GM19438 (cell line): ENCODE measurements around the gene MBL2.

Experiments
- ATAC-seq: cut with Tn5 transposase; IDR thresholded peaks from one replicate; pipeline ENCODE4 v1.9.1; 2021; ENCODE audit warnings: low read depth; ENCODE audit not compliant: unreplicated experiment

Gene MBL2

DNA sequence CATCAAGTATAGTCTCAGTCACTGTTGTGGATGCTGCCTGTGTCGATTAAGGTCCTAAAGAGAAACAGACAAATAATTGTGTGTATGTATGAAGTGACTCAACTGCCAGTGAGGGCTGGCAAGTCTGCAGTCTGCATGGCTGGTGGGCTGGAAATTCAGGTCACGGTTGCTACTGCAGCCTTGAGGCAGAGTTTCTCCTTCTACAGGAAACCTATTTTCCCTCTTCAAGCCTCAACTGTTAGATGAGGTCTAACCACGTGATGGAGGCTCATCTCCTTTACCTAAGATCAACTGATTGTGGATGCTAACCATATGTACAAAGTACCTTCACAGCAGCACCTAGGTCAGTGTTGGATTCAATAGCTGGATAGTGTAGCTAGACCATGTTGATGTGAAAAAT is 29.9 kb downstream of the MBL2 start:
- ATAC-seq: no peak

DNA sequence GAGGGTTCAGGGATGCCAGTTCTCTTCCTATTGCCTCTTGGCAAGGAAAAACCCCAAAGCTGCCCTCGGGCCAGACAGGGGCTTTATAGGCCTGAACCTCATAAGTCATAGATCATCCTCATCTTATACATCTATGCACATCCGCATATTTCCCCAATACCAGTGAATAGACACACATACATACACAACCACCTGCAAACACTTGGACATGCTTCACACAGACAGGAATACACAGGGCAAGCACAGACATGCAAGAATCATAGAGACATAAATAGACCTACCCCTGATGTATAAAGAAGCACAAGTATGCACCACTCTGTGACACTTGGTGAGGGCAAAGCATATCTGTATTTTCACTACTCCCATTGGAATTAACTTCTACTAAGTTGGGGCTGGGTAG is 30.7 kb downstream of the MBL2 start:
- ATAC-seq: no peak

GRCh38 chr10:52740913-52741675 is 31.5 kb downstream of the MBL2 start:
- peak; percentile 83 for ATAC-seq

GRCh38 chr10:52740155-52740549 is 32.4 kb downstream of the MBL2 start:
- no peak for ATAC-seq

GRCh38 chr10:52739380-52740154 is 33.0 kb downstream of the MBL2 start:
- ATAC-seq: no peak

DNA sequence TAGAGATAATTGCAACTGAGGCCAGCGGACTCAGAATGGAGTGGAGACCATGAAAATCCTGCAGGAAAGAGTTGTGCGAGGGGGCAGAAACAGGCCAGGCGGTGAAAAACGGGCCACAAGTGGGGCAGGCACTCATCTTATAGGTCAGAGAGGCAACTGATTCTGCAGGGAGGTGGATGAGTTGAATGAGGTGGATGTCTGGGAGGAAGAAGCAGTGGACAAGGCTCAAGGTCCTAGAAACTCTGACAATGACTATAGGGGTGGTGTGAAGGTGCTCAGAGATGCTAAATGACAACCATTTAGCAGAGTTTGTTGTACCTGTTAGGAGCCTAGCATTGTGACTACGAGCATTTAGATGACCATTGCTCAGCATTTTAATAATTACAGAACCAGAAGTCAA is 33.6 kb downstream of the MBL2 start:
- no peak for ATAC-seq

GRCh38 chr10:52729271-52730104 is 43.1 kb downstream of the MBL2 start:
- no peak for ATAC-seq

- no peak for ATAC-seq
Measured at GRCh38 chr10:52720018-52720417, 52.6 kb downstream of the MBL2 start.
